ENCODE results near the gene NR5A1. TPM values are rescaled to one million over a fixed set of nuclear protein-coding genes. Genes with fewer than 3 reads are reported as not detected.

Gene NR5A1
- polyA plus RNA-seq, 2 of the 4 experiments (the other 2 are of a cell fraction), result not detected

DNA sequence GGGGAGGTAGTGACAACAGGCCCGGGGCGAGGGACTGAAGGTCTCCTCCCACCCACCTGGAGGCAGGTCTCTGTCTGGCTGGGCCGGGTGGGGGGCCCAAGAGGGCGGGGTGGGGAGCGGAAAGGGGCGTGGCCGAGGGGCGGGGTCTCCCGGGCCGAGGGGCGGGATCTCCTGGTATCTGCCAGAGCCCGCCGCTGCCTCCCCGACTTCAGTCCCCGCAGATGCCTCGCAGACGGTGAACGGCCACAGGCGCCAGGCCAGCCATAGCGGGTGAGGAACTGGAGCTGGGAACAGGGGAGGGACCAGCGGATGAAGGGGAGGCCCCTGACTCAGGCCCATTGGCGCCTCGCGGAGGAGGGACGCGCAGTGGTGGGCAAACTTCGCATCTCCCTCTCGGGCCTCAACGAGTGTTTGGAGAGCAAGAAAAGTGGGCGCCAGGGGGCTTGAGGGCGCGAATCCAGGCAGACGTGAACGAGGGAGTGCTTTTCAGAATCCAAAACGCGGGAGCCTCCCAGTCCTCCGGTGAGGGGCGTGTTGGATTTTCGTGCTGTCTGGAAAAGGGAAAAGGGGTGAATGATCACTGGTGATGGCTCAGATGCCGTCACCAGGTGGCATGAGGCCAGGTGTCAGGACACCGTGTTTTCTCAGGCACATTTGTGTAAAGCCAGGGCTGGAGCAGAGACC lies 56.8 kb downstream of the NR5A1 start, which contains the start of gene ADGRD2:
ADGRD2 (plus strand) TSS at position 211 of the 684 bp plus-strand sequence. CDS start 1,216 bp downstream, outside the sequence.
- ChIA-PET CTCF (interaction anchor here (1.6 kb wide), 1 partner anchor 31 kb away, joined by 3 read pairs; no protein-coding TSS in a partner anchor), POLR2A (no interaction called here)
- no peak for DNase-seq (ENCODE audit: low read depth in 1 of 2, low spot score in 1 of 2)
- Histone ChIP-seq H3K4me1 (peaks cover 7% of the 10 kb centered on the region; the same call in 2 of the 3 replicates), H3K9me3 (no peaks in the 10 kb centered on the region), H3K4me3 (no peak within 1 kb of the TSS), H3K4me2 (no peak within 1 kb of the TSS), H3K27ac (no peak within 1 kb of the TSS)
- TF ChIP-seq NPAS2 (CRISPR knock-in tag; IDR thresholded peaks at IDR 0.05; ENCODE audit: borderline replicate concordance) (no peak), SREBF2 (IDR thresholded peaks at IDR 0.05) (no peak), ZC3H11A (IDR thresholded peaks at IDR 0.05) (no peak), BHLHE40 (IDR thresholded peaks at IDR 0.05; ENCODE audit: low read depth, low read length) (no peak), EHF (CRISPR knock-in tag; IDR thresholded peaks at IDR 0.05) (no peak), PHF8 (IDR thresholded peaks at IDR 0.05; ENCODE audit: borderline replicate concordance, low read depth) (no peak), HDAC2 (IDR thresholded peaks at IDR 0.05) (no peak), JUN (IDR thresholded peaks at IDR 0.05) (no peak), GATA3 (IDR thresholded peaks at IDR 0.05; ENCODE audit: borderline replicate concordance) (no peak), EHMT2 (IDR thresholded peaks at IDR 0.05; ENCODE audit: low read depth) (no peak)
- 94% methylated on average over 25 of the region's 41 CpGs for WGBS (ENCODE audit: missing lambda C conversion rate)
- no peak for ATAC-seq
- FAIRE-seq, result no peak

DNA sequence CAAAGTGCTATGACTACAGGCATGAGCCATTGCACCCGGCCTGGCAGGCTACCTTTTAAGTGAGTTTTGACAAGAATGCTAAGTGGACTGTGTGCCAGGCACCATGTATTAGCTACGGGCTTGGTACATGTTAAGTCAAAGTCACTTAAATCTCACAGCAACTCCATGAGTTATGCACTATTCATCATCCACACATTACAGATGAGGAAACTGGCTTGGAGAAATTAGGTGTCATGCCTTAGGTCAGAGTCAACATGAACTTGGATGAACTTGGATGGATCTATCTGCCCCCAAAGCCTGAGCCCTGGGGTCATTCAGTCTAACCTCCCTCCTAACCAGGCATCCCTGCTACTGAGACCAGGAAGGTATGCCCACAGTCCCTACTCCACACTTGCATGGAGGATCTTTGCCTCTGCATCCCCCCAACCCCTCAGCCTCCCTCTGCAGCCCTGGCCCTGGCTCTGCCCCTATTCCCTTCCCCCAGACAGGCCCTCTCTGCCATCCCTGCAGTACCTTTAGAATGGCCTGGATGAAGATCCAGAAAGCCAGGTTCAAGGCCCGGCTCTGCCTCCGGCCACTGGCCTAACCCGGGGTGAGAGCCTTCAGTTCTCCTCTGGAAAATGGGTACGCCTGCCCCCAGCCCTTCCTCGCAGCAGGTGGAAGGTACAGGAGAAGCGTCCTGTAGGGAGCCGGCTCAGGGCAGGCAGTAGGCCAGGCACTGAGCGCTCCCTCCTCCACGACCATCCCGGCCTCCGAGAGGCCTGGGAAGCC lies 57.6 kb downstream of the NR5A1 start:
- Histone ChIP-seq H3K4me2 (no peak overlapping the region), H3K27ac (no peak overlapping the region), H3K9me3 (no peaks in the 10 kb centered on the region), H3K4me1 (peaks cover 7% of the 10 kb centered on the region; the same call in 2 of the 3 replicates), H3K4me3 (no peak overlapping the region)
- POLR2A ChIA-PET, result no interaction called here
- FAIRE-seq, result no peak
- 90% methylated on average over 13 of the region's 13 CpGs for WGBS (ENCODE audit: missing lambda C conversion rate)
- DNase-seq (ENCODE audit: low read depth in 1 of 2, low spot score in 1 of 2), result peak in 1 of 2 experiments; percentile 34
- CTCF ChIA-PET, result interaction anchor here (1.0 to 1.6 kb wide), 3 partner anchors 15 to 102 kb away, joined by 3 read pairs; no protein-coding TSS in a partner anchor
- ATAC-seq, result no peak
- TF ChIP-seq NFE2L2 (conservative IDR thresholded peaks at IDR 0.05; ENCODE audit: low read length) (no peak), RARB (CRISPR knock-in tag; IDR thresholded peaks at IDR 0.05) (no peak), EHF (CRISPR knock-in tag; IDR thresholded peaks at IDR 0.05) (no peak), FOSB (CRISPR knock-in tag; IDR thresholded peaks at IDR 0.05) (no peak), HEYL (CRISPR knock-in tag; IDR thresholded peaks at IDR 0.05) (no peak)

DNA sequence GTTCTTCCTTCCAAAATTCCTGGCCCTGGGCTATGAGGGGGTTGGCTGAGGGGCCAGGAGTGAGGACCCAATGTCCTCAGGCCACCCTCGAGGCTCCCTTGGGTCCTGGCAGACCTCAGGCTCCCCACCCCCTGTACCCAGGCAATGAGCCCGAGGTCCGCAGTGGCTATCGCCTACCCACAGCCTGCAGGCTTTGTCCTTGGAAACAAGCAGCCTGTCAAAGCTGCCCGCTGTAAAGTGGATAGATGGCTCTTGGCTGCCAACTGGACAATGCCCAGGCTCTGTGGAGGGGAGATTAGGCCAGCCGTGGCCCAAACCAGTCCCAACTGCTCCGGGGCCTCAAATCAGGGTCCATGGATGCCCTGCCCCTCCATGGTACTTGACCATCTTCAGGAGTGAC lies 59.2 kb downstream of the NR5A1 start:
- FAIRE-seq (no peak), ATAC-seq (no peak)
- POLR2A ChIA-PET, result no interaction called here
- no peak for TF ChIP-seq EP300 (IDR thresholded peaks at IDR 0.05)
- no peak for TF ChIP-seq JUNB (IDR thresholded peaks at IDR 0.05)
- TF ChIP-seq KDM5A (IDR thresholded peaks at IDR 0.05), result no peak
- TF ChIP-seq NFE2L2 (conservative IDR thresholded peaks at IDR 0.05; ENCODE audit: low read length), result no peak
- no peak for TF ChIP-seq ZFP36 (IDR thresholded peaks at IDR 0.05; ENCODE audit: borderline replicate concordance, partially characterized antibody)
- TF ChIP-seq, protein P1, sequence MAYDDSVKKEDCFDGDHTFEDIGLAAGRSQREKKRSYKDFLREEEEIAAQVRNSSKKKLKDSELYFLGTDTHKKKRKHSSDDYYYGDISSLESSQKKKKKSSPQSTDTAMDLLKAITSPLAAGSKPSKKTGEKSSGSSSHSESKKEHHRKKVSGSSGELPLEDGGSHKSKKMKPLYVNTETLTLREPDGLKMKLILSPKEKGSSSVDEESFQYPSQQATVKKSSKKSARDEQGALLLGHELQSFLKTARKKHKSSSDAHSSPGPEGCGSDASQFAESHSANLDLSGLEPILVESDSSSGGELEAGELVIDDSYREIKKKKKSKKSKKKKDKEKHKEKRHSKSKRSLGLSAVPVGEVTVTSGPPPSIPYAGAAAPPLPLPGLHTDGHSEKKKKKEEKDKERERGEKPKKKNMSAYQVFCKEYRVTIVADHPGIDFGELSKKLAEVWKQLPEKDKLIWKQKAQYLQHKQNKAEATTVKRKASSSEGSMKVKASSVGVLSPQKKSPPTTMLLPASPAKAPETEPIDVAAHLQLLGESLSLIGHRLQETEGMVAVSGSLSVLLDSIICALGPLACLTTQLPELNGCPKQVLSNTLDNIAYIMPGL (CRISPR knock-in tag; IDR thresholded peaks at IDR 0.05; ENCODE audit: borderline replicate concordance), result no peak
- no peak for TF ChIP-seq FOSL2 (IDR thresholded peaks at IDR 0.05)
- TF ChIP-seq FOSL2 (CRISPR knock-in tag; IDR thresholded peaks at IDR 0.05), result no peak
- no peak for TF ChIP-seq CHD2 (IDR thresholded peaks at IDR 0.05; ENCODE audit: low read length, partially characterized antibody)
- TF ChIP-seq MAZ (IDR thresholded peaks at IDR 0.05; ENCODE audit: borderline replicate concordance, low read depth, low read length), result no peak
- TF ChIP-seq, protein P2, sequence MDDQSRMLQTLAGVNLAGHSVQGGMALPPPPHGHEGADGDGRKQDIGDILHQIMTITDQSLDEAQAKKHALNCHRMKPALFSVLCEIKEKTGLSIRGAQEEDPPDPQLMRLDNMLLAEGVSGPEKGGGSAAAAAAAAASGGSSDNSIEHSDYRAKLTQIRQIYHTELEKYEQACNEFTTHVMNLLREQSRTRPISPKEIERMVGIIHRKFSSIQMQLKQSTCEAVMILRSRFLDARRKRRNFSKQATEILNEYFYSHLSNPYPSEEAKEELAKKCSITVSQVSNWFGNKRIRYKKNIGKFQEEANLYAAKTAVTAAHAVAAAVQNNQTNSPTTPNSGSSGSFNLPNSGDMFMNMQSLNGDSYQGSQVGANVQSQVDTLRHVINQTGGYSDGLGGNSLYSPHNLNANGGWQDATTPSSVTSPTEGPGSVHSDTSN (IDR thresholded peaks at IDR 0.05), result no peak
- no peak for TF ChIP-seq SMC3 (IDR thresholded peaks at IDR 0.05)
- no peak for TF ChIP-seq NR3C1 (IDR thresholded peaks at IDR 0.05)
- TF ChIP-seq HOXB5 (CRISPR knock-in tag; IDR thresholded peaks at IDR 0.05), result no peak
- TF ChIP-seq NPAS2 (CRISPR knock-in tag; IDR thresholded peaks at IDR 0.05; ENCODE audit: borderline replicate concordance), result no peak
- TF ChIP-seq CHD4 (IDR thresholded peaks at IDR 0.05; ENCODE audit: borderline replicate concordance), result no peak
- TF ChIP-seq CBX2 (IDR thresholded peaks at IDR 0.05; ENCODE audit: borderline replicate concordance, low read depth), result no peak

More for the DNA sequence above, 59.2 kb downstream of the NR5A1 start:
- Histone ChIP-seq H3K4me1 (peaks cover 5% of the 10 kb centered on the region; the same call in 2 of the 3 replicates), H3K4me3 (no peak overlapping the region), H3K9me3 (no peaks in the 10 kb centered on the region), H3K27ac (no peak overlapping the region), H3K4me2 (no peak overlapping the region)
- no peak for DNase-seq (ENCODE audit: low read depth in 1 of 2, low spot score in 1 of 2)
- CTCF ChIA-PET, result interaction anchor here (1.6 kb wide), 1 partner anchor 29 kb away, joined by 6 read pairs; no protein-coding TSS in a partner anchor
- WGBS (ENCODE audit: missing lambda C conversion rate), result 83% methylated on average over 2 of the region's 7 CpGs

Measured in A549 (cell line).